ENCODE measurements around the gene CALU. TPM values are rescaled to one million over a fixed set of nuclear protein-coding genes. Genes with fewer than 3 reads are reported as not detected.

The CALU gene
- total RNA-seq, 1 experiment from 2014 or later, result 575 TPM

- no peak for DNase-seq (ENCODE audit: low read depth)
Measured at GRCh38 chr7:128747327-128748079, 8.3 kb downstream of the CALU start.

GRCh38 chr7:128752251-128752650 is 13.1 kb downstream of the CALU start:
- DNase-seq (ENCODE audit: low read depth), result no peak

GRCh38 chr7:128755075-128755818 is 16.1 kb downstream of the CALU start:
- DNase-seq (ENCODE audit: low read depth), result no peak

GRCh38 chr7:128755819-128756476 is 16.8 kb downstream of the CALU start:
- DNase-seq (ENCODE audit: low read depth), result peak; percentile 77

GRCh38 chr7:128757203-128757602 is 18.0 kb downstream of the CALU start:
- no peak for DNase-seq (ENCODE audit: low read depth)

GRCh38 chr7:128758553-128758952 is 19.4 kb downstream of the CALU start:
- DNase-seq (ENCODE audit: low read depth), result no peak

- no peak for DNase-seq (ENCODE audit: low read depth)
Measured at GRCh38 chr7:128759242-128759641, 20.1 kb downstream of the CALU start.

- no peak for DNase-seq (ENCODE audit: low read depth)
Measured at GRCh38 chr7:128763541-128763940, 24.4 kb downstream of the CALU start.

GRCh38 chr7:128767475-128768110 is 28.4 kb downstream of the CALU start:
- DNase-seq (ENCODE audit: low read depth), result no peak

GRCh38 chr7:128770233-128770632 is 31.1 kb downstream of the CALU start:
- DNase-seq (ENCODE audit: low read depth), result no peak

GRCh38 chr7:128773604-128774003 is 34.4 kb downstream of the CALU start:
- DNase-seq (ENCODE audit: low read depth), result no peak

GRCh38 chr7:128774029-128774689 is 35.0 kb downstream of the CALU start:
- no peak for DNase-seq (ENCODE audit: low read depth)

- no peak for DNase-seq (ENCODE audit: low read depth)
Measured at GRCh38 chr7:128774921-128775320, 35.8 kb downstream of the CALU start.

- no peak for DNase-seq (ENCODE audit: low read depth)
Measured at GRCh38 chr7:128775744-128776474, 36.8 kb downstream of the CALU start, which contains the start of gene OPN1SW. OPN1SW (minus strand) TSS chr7:128775794; CDS start chr7:128775781, 13 bp downstream.

GRCh38 chr7:128777156-128778123 is 38.3 kb downstream of the CALU start:
- DNase-seq (ENCODE audit: low read depth), result peak; percentile 45

- DNase-seq (ENCODE audit: low read depth), result no peak
Measured at GRCh38 chr7:128778946-128779345, 39.8 kb downstream of the CALU start.

- no peak for DNase-seq (ENCODE audit: low read depth)
Measured at GRCh38 chr7:128781126-128781525, 42.0 kb downstream of the CALU start.

- DNase-seq (ENCODE audit: low read depth), result no peak
Measured at GRCh38 chr7:128781851-128782250, 42.7 kb downstream of the CALU start.

GRCh38 chr7:128783143-128783861 is 44.1 kb downstream of the CALU start:
- DNase-seq (ENCODE audit: low read depth), result peak; percentile 77
